HG02973 (cell line): ENCODE measurements around the gene CCDC57.
"Not testable (repeated sequence)": the region's sequence is repeated elsewhere in the genome, so short reads cannot be mapped to it uniquely, and the experiment has no call there.

ENCODE experiments used
- ATAC-seq: cut with Tn5 transposase; IDR thresholded peaks from one replicate; pipeline ENCODE4 v1.9.1; 2021; ENCODE audit warnings: moderate library complexity; ENCODE audit not compliant: unreplicated experiment

The CCDC57 gene

DNA sequence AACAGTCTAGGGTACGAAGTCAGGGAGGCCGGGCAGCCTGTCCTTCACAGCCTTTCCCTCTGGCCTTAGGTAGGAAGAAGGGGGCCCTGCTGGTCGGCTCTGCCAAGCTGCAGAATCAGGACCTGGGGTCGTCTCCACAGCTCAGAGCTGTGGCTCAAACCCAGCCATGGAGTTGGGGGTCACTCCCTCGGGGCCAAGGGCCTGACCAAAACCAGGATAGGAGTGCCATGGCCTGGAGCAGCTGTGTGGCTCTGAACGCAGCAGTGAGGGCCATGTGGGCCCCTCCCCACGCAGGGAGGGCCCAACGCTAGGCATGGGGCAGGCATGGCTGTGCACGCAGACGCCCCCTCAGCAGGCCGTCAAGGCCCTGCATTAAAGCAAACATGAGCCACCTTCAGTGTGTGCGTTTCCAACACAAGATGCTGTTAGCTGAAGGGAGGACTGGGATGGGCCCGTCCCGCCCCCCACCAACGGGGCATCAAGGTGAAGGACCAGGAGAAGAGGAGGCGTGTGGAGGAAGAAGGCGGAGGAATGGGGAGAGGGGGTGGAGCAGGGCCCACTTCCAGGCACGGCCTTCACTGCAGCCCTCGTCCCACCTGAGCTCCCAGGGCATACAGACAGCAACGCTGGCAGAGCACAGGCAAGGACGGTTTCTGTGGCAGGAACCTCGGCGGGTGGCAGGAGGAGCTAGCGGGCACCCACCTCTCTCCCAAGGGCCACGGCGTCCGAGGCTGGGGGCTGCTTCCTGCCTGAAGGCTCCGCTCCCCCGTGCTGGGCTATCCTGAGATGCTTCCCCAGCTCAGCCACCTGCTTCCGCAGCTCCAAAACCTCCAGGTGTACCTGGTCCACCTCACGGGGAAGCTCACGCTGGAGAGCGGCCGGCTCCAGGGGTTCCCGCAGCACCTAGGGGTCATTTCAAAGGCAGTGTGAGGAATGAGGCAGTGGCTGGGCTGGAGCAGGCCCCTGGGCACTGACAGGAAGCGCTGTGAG lies 55.3 kb downstream of the CCDC57 start:
- no peak for ATAC-seq

GRCh38 chr17:82156284-82156925 lies 56.2 kb downstream of the CCDC57 start:
- ATAC-seq = no peak

- ATAC-seq = no peak
These were observed 57.0 kb downstream of the CCDC57 start for GRCh38 chr17:82155606-82156005.

GRCh38 chr17:82154881-82155331 lies 57.7 kb downstream of the CCDC57 start:
- no peak for ATAC-seq

DNA sequence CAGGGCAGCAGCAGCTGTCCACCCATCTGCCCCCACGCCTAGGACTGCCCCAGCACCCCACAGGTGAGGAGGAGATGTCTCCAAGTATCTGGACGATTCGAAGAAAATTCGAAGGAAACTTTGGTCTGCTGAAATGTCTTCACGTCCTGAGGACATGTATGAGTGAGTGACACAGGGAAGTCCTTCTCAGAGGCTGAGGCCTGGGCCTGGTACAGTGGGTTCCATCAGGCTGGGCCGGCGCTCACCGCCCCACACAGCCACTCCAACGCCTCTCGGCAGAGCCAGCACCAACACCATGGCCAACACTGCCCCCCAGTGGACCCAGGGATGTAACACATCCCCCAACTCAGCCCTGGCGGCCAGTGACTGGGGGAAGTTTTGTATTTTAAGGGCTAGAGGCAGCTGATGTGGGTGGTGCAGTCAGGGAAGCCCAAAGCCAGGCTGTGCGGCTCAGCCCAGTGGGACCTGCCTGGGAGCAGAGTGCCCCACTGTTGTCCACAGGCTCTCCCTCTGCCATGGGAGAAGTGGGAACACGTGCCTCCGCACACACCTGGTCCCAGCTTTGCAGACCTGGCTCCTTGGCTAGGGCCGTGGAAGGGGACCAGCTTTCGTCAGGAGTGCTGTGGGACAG lies 58.8 kb downstream of the CCDC57 start:
- no peak for ATAC-seq

DNA sequence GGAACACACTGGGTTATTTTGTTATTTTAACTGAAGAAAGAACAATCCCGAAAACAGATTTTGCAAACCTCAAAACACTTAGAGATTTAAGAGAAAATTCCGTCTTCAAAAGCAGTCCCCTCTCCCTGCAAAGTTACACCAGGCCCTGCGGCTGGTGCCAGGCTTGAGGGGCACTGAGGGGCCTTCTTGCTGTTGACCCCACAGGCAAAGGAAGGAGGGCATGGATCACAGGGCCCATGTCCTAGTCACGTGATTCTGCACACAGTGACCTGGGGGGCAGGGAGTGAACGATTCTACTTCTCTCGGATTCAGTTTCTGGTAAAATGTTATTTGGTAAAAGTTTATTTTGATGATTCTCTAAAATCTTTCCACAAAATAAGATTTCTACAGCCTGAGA lies 59.3 kb downstream of the CCDC57 start:
- ATAC-seq = no peak

DNA sequence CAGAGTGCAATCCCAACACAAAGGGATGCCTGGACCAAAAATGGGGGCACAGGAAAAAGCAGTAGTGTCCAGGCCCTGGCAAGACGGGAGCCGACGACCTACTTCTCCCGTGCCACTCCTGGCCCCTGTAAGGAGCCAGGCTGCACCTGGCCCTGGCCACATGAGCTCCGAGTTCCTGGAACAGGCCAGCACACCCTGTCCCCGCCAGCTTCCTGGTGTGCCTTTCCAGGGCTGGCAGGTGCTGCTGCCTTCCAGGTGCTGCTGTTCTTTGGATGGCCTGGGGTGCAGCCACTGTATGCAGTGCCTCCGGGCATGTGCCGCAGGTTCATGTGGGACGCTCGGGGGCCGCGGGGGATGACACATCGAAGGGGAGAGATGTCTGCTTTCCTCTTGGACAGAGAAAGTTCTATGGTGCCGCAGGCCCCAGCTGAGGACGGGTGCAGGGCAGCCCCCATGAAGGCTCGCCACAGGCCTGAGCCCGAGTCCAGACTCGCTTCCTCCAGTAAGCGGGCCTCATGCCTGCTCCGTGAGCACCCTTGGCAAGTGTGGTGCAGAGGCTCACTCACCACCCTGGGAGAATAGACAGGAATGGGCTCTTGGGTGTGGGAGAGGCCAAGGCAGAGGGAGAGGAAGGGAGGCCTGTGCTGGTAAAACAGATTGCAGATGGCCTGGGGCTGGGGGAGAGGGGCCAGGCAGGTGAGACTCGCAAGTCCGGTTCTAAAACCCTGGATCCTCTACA lies 59.9 kb downstream of the CCDC57 start:
- ATAC-seq = no peak

DNA sequence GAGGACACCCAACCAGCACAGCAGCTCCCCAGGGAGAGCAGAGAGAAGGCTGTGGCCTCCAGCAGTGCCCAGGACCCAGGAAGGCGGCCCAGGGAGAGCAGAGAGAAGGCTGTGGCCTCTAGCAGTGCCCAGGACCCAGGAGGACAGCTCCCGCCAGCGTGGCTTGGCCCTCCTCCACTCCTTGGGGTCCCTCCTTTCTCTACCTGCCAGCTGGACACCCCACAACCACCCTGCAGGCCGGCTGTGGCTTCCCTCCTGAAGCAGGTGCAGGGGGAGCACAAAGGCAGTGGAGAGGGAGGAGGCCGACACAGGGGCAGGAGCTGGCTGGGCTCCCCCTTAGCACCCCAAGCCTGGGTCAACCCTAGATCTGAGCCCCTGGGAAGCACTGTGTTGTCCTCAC lies 60.5 kb downstream of the CCDC57 start:
- ATAC-seq = no peak

GRCh38 chr17:82151106-82151957 lies 61.3 kb downstream of the CCDC57 start:
- no peak for ATAC-seq

- no peak for ATAC-seq
These were observed 63.1 kb downstream of the CCDC57 start for GRCh38 chr17:82149401-82150099.

GRCh38 chr17:82148997-82149396 lies 63.6 kb downstream of the CCDC57 start:
- no peak for ATAC-seq

DNA sequence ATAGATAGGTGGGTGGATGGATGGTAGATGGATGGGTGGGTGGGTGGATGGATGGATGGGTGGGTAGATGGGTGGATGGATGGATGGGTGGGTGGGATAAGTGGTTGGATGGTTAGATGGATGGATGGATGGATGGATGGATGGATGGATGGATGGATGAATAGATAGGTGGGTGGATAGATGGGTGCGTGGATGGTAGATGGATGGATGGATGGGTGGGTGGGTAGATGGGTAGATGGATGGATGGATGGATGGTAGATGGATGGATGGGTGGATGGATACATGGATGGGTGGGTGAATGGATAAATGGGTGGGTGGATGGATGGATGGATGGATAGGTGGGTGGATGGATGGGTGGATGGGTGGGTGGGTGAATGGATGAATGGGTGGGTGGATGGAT lies 64.6 kb downstream of the CCDC57 start:
- no peak for ATAC-seq

GRCh38 chr17:82146663-82147654 lies 65.7 kb downstream of the CCDC57 start:
- no peak for ATAC-seq

DNA sequence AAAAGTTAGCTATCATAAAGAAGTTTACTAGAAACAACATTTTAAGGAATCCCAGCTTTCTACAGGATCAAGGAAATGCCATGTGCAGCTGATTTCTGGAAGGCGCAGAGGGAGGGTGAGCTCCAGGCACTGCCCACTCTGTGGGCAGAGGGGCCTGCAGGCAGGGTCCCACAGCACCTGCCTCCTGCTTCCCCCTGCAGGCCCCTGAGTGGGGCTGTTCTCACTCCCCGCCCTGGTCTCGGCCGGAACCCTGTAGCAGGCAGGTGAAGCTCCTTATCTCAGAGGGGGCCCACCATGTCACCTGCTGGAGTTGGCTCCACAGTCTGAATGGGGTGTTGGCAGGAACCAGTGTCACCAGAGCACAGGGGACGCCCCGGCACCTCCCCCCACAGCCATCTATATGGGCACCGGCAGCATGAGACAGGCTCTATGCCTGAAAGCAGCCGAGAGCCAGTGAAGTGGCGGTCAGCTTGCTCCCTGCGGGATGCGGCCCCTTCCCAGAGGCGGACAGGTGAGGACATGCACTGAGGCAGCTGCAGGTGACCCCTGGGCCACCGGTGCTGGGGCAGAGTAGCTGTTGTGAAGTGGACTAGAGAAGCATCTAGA lies 67.0 kb downstream of the CCDC57 start:
- no peak for ATAC-seq

GRCh38 chr17:82143333-82143732 lies 69.3 kb downstream of the CCDC57 start:
- no peak for ATAC-seq

- not testable (repeated sequence) for ATAC-seq
These were observed 72.7 kb downstream of the CCDC57 start for GRCh38 chr17:82139961-82140360.

DNA sequence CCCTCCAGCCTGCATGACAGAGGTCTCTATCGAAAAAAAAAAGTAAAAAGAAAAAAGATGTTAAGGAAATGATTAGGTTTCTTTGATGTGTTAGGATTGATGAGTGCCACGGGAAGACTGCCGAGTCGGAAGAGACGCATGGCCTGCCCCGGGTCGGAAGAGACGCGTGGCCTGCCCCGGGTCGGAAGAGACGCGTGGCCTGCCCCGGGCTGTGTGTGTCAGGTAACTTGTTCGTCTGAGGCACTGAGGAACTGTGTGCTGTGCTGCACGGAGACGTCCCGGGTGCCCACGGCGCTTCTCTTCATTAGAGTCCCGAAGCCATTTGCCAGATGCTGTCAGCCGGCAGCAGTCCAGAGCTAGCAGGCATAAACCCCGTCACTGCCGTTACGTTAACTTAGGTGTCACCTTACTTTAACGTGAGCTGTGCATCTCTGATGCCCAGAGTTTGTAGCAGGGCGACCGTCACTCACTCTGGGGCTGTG lies 74.1 kb downstream of the CCDC57 start:
- ATAC-seq = no peak

GRCh38 chr17:82134101-82134500 lies 78.5 kb downstream of the CCDC57 start:
- ATAC-seq = no peak
